Endothelial cell of umbilical vein (primary cell): ENCODE results near the gene JPH2.
A peak's percentile ranks its signal among the peaks of the same experiment; 100 is the strongest.

Source experiments
- EZH2 ChIP-seq: IDR thresholded peaks from 2 replicates; pipeline ENCODE4 v1.6.1; 2012; ENCODE audit warnings: borderline replicate concordance, low read depth, mild to moderate bottlenecking, moderate library complexity, low read length, inconsistent platforms; ENCODE audit not compliant: severe bottlenecking
- FOS ChIP-seq: IDR thresholded peaks from 2 replicates; pipeline ENCODE4 v1.6.1; 2011; ENCODE audit warnings: mild to moderate bottlenecking, low read length, moderate library complexity, borderline replicate concordance; ENCODE audit not compliant: insufficient read depth
- JUN ChIP-seq: IDR thresholded peaks from 2 replicates; pipeline ENCODE4 v1.6.1; 2011; ENCODE audit warnings: borderline replicate concordance, low read depth; ENCODE audit not compliant: insufficient read length, insufficient read depth
- MYC ChIP-seq: IDR thresholded peaks from one replicate; pipeline ENCODE4 v1.6.1; 2011; ENCODE audit warnings: mild to moderate bottlenecking, low read depth, low read length
- POLR2A ChIP-seq: IDR thresholded peaks from 2 replicates; pipeline ENCODE4 v1.6.1; 2012; ENCODE audit warnings: low read depth, mild to moderate bottlenecking, control low read depth, low read length
- TF ChIP-seq, protein P1 (sequence below), 2 donors: IDR thresholded peaks; 1 replicate in 1 of 2; 2 replicates in 1 of 2; pipeline ENCODE4 v1.5.1; 2011; ENCODE audit warnings: low read length in 2 of 2, mild to moderate bottlenecking in 2 of 2, moderate library complexity in 2 of 2, control low read depth in 1 of 2, inconsistent platforms in 1 of 2, low read depth in 1 of 2; ENCODE audit not compliant: insufficient read depth in 1 of 2; ENCODE audit errors: extremely low read depth in 1 of 2
- TF ChIP-seq, protein P2 (sequence below): IDR thresholded peaks from 2 replicates; pipeline ENCODE4 v1.6.1; 2011; ENCODE audit not compliant: insufficient read depth, insufficient read length

DNA sequence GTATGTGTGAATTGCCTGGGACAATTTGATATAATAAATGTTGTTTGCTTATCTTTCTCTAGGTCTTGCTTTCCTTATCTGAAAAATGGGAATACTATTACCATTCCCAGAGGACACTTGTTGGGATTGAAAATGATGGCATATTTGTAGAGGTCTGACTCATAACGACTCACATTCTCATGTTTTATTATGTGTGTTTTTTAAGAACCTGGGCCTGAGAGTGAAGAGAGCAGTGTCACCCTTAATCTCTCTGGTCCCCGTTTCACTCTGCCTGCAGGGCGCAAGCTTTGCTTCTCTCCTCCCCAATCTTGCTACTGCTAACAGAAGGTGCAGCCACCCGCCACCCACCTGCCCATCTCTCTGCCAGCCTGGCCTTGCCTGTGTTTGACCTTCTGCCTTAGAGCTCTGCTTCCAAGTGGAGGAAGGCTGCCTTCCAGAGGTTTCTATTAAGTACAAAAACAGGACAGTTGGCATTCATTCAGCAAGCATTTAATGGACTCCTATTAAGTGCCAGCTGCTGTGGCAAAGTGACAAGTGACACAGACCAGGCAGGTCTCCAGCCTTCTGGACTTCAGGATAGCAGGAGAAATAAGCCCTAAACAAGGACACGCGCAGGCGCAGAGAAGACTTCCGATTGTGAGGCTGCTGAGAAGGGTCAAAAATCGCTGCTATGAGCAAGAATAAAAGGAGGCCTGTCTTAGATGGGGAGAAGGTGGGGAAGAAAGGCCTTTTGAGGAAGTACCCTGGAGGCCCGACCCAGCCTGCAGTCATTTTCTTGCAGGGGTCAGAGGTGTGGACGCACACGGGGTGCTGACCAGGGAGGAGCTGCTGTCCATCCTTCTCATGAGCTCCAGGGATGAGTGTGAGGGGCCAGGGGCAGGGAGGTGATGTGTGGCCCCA, 112.5 kb downstream of the JPH2 start:
- TF ChIP-seq POLR2A (no peak), EZH2 (no peak), MYC (no peak), FOS (peak; percentile 88), JUN (peak; percentile 62)
- TF ChIP-seq, protein P1, sequence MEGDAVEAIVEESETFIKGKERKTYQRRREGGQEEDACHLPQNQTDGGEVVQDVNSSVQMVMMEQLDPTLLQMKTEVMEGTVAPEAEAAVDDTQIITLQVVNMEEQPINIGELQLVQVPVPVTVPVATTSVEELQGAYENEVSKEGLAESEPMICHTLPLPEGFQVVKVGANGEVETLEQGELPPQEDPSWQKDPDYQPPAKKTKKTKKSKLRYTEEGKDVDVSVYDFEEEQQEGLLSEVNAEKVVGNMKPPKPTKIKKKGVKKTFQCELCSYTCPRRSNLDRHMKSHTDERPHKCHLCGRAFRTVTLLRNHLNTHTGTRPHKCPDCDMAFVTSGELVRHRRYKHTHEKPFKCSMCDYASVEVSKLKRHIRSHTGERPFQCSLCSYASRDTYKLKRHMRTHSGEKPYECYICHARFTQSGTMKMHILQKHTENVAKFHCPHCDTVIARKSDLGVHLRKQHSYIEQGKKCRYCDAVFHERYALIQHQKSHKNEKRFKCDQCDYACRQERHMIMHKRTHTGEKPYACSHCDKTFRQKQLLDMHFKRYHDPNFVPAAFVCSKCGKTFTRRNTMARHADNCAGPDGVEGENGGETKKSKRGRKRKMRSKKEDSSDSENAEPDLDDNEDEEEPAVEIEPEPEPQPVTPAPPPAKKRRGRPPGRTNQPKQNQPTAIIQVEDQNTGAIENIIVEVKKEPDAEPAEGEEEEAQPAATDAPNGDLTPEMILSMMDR (IDR thresholded peaks at IDR 0.05; ENCODE audit: extremely low read depth in 1 of 2, insufficient read depth in 1 of 2, low read depth in 1 of 2, low read length in 2 of 2), result no peak
- TF ChIP-seq, protein P2, sequence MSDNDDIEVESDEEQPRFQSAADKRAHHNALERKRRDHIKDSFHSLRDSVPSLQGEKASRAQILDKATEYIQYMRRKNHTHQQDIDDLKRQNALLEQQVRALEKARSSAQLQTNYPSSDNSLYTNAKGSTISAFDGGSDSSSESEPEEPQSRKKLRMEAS, result no peak
